NCI-H1694 treated with DMSO at 0.1 percent for 48 hours (cell line): ENCODE data around the gene ZNF287.

Experiments
- DNase-seq: peaks from one replicate; lab custom pipeline; 2025; lab: John Stamatoyannopoulos, UW

The ZNF287 gene

GRCh38 chr17:16516594-16517051, 52.4 kb downstream of the ZNF287 start:
- peak; percentile 57 for DNase-seq

DNA sequence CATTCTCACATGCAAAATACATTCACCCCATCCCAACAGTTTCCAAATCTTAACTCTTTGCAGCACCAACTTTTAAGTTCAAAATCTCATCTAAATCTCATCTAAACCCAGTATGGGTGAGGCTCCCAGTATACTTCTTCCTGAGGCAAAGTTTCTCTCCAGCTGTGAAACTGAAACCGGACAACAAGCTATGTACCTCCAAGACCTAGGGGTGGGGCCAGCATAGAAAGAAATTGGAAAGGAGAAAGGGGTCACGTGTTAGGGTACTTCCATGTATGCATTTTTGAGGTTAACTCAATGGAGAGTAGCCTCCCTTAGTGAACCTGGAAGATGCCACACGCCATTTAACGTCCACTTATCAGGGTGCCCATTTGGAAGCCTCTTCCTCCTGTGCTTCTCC, 53.1 kb downstream of the ZNF287 start:
- DNase-seq = no peak

GRCh38 chr17:16513873-16514272, 55.1 kb downstream of the ZNF287 start:
- DNase-seq = no peak

DNA sequence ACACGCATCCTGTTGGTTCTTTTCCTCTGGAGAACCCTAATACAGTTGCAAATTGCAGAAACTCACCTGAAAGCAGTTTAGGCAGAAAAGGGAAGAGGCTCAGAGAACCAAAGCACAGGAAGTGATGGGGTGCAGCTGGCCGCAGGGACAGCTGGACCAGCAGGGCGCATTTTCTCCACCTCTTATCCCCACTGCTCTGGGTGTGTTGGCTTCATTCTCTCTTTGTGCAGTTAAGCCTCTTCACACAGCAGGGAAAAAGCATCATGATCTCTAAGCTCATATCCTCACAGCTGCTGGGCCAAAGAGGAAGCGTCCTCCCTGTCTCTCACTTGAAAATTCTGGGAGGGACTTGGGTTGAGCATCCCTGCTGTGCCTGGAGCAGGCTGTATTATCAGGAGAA, 57.0 kb downstream of the ZNF287 start:
- no peak for DNase-seq

DNA sequence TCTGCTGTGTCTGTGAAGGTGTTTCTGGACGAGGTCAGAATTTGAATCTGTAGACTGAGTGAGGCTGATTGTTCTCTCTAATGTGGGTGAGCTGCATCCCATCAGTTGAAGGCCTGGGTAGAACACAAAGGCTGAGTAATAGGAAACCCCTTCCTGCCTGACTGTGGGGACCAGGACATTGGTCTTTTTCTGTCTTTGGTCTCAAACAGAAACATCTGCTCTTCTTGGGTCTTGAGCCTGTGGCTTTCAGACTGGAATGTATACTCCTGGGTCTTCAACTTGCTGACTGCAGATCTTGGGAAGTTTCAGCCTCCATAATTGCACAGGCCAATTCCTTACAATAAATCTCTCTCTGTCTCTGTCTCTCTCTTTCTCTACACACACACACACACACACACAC, 57.4 kb downstream of the ZNF287 start:
- no peak for DNase-seq

GRCh38 chr17:16507918-16508533, 61.0 kb downstream of the ZNF287 start:
- no peak for DNase-seq

DNA sequence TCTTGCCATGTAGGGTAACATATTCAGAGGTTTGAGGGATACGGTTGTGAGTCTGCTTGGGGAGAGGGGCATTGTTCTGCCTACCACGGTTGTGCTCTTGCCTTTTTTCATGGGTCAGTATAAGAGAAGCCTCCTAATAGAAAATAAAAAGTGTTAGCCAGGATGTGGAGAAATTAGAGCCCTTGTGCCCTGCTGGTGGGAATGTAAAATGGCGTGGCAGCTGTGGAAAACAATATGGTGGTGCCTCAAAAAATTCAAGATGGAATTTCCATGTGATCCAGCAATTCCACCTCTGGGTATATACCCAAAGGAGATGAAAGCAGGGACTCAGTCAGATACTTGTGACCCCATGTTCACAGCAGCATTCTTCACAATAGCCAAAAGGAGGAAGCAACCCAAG, 62.8 kb downstream of the ZNF287 start:
- DNase-seq = no peak

- DNase-seq = no peak
Measured at GRCh38 chr17:16504984-16505383, 64.0 kb downstream of the ZNF287 start.
